ENCODE results near the gene PTPRR. TPM values are rescaled to one million over a fixed set of nuclear protein-coding genes. Genes with fewer than 3 reads are reported as not detected.
A peak's percentile ranks its signal among the peaks of the same experiment; 100 is the strongest.

The PTPRR gene
- total RNA-seq (not detected), polyA plus RNA-seq (not detected)

GRCh38 chr12:70920251-70920851, at the start of gene PTPRR:
PTPRR (minus strand) TSS chr12:70920738; CDS start chr12:70920390, 348 bp downstream.
- Histone ChIP-seq H3K4me1 (ENCODE audit: insufficient read depth, low read length) (no peaks in the 10 kb centered on the region), H3K4me3 (ENCODE audit: low read length) (no peak within 1 kb of the TSS), H3K27me3 (ENCODE audit: insufficient read depth, low read length, poor library complexity, severe bottlenecking) (peaks cover 4% of the 10 kb centered on the region), H3K9me3 (ENCODE audit: low read length) (no peaks in the 10 kb centered on the region), H3K27ac (ENCODE audit: low read depth, low read length) (no peak within 1 kb of the TSS), H3K36me3 (ENCODE audit: insufficient read depth, low read length) (no peaks in the 10 kb centered on the region)
- no peak within 1 kb of the TSS for H3K4me3 Mint-ChIP-seq
- no peak within 1 kb of the TSS for H3K27ac Mint-ChIP-seq
- H3K4me1 Mint-ChIP-seq = no peaks in the 10 kb centered on the region
- H3K27me3 Mint-ChIP-seq = peaks cover 4 to 10% of the 10 kb centered on the region in 2 donors
- peaks cover 0 to 4% (median 0%) of the 10 kb centered on the region in 5 donors for H3K9me3 Mint-ChIP-seq
- H3K36me3 Mint-ChIP-seq = no peaks in the 10 kb centered on the region
- ChIA-PET CTCF (no interaction called here), POLR2A (no interaction called here)
- DNase-seq = no peak

- no peak for DNase-seq
- POLR2A ChIA-PET = no interaction called here
- H3K27me3 Mint-ChIP-seq = no peaks in the 10 kb centered on the region
Observed at GRCh38 chr12:70966996-70967790, 46.7 kb upstream of the PTPRR start.

GRCh38 chr12:70966046-70966445, 45.5 kb upstream of the PTPRR start:
- Mint-ChIP-seq H3K27me3 (no peaks in the 10 kb centered on the region), H3K27ac (no peak overlapping the region), H3K4me1 (no peaks in the 10 kb centered on the region), H3K36me3 (no peaks in the 10 kb centered on the region), H3K9me3 (peaks cover 0 to 12% (median 5%) of the 10 kb centered on the region in 5 donors), H3K4me3 (no peak overlapping the region)
- Histone ChIP-seq H3K27ac (ENCODE audit: low read depth, low read length) (no peak overlapping the region), H3K4me3 (ENCODE audit: low read length) (no peak overlapping the region), H3K9me3 (ENCODE audit: low read length) (no peaks in the 10 kb centered on the region), H3K36me3 (ENCODE audit: insufficient read depth, low read length) (no peaks in the 10 kb centered on the region), H3K27me3 (ENCODE audit: insufficient read depth, low read length, poor library complexity, severe bottlenecking) (no peaks in the 10 kb centered on the region), H3K4me1 (ENCODE audit: insufficient read depth, low read length) (no peaks in the 10 kb centered on the region)
- ChIA-PET CTCF (no interaction called here), POLR2A (no interaction called here)
- DNase-seq = no peak

More at GRCh38 chr12:70966996-70967790, 46.7 kb upstream of the PTPRR start:
- Histone ChIP-seq H3K4me3 (ENCODE audit: low read length) (no peak overlapping the region), H3K27ac (ENCODE audit: low read depth, low read length) (no peak overlapping the region), H3K27me3 (ENCODE audit: insufficient read depth, low read length, poor library complexity, severe bottlenecking) (no peaks in the 10 kb centered on the region), H3K36me3 (ENCODE audit: insufficient read depth, low read length) (no peaks in the 10 kb centered on the region), H3K4me1 (ENCODE audit: insufficient read depth, low read length) (no peaks in the 10 kb centered on the region), H3K9me3 (ENCODE audit: low read length) (no peaks in the 10 kb centered on the region)
- H3K27ac Mint-ChIP-seq = no peak overlapping the region
- H3K4me1 Mint-ChIP-seq = no peaks in the 10 kb centered on the region
- no peaks in the 10 kb centered on the region for H3K36me3 Mint-ChIP-seq
- CTCF ChIA-PET = no interaction called here
- H3K4me3 Mint-ChIP-seq = no peak overlapping the region
- peaks cover 0 to 18% (median 7%) of the 10 kb centered on the region in 5 donors for H3K9me3 Mint-ChIP-seq

- Mint-ChIP-seq H3K9me3 (peaks cover 0 to 12% (median 3%) of the 10 kb centered on the region in 5 donors), H3K27me3 (no peaks in the 10 kb centered on the region), H3K4me1 (no peaks in the 10 kb centered on the region), H3K27ac (no peak overlapping the region), H3K4me3 (no peak overlapping the region), H3K36me3 (no peaks in the 10 kb centered on the region)
- Histone ChIP-seq H3K27ac (ENCODE audit: low read depth, low read length) (no peak overlapping the region), H3K4me1 (ENCODE audit: insufficient read depth, low read length) (no peaks in the 10 kb centered on the region), H3K9me3 (ENCODE audit: low read length) (no peaks in the 10 kb centered on the region), H3K4me3 (ENCODE audit: low read length) (no peak overlapping the region), H3K36me3 (ENCODE audit: insufficient read depth, low read length) (no peaks in the 10 kb centered on the region), H3K27me3 (ENCODE audit: insufficient read depth, low read length, poor library complexity, severe bottlenecking) (no peaks in the 10 kb centered on the region)
- CTCF ChIA-PET = no interaction called here
- POLR2A ChIA-PET = no interaction called here
- DNase-seq = no peak
Observed at GRCh38 chr12:70964867-70965510, 44.5 kb upstream of the PTPRR start.

GRCh38 chr12:70963081-70963660, 42.6 kb upstream of the PTPRR start:
- DNase-seq = no peak
- no peaks in the 10 kb centered on the region for H3K9me3 ChIP-seq (ENCODE audit: low read length)
- H3K4me1 ChIP-seq (ENCODE audit: insufficient read depth, low read length) = no peaks in the 10 kb centered on the region
- no peaks in the 10 kb centered on the region for H3K4me1 Mint-ChIP-seq
- peaks cover 2 to 19% (median 3%) of the 10 kb centered on the region in 5 donors for H3K9me3 Mint-ChIP-seq
- no peak overlapping the region for H3K4me3 ChIP-seq (ENCODE audit: low read length)
- no peak overlapping the region for H3K4me3 Mint-ChIP-seq
- no peak overlapping the region for H3K27ac Mint-ChIP-seq
- no peaks in the 10 kb centered on the region for H3K27me3 Mint-ChIP-seq
- H3K36me3 Mint-ChIP-seq = no peaks in the 10 kb centered on the region
- no peaks in the 10 kb centered on the region for H3K27me3 ChIP-seq (ENCODE audit: insufficient read depth, low read length, poor library complexity, severe bottlenecking)
- CTCF ChIA-PET = no interaction called here
- POLR2A ChIA-PET = no interaction called here
- H3K36me3 ChIP-seq (ENCODE audit: insufficient read depth, low read length) = no peaks in the 10 kb centered on the region
- no peak overlapping the region for H3K27ac ChIP-seq (ENCODE audit: low read depth, low read length)

- no peak overlapping the region for H3K4me3 Mint-ChIP-seq
- ChIA-PET CTCF (no interaction called here), POLR2A (no interaction called here)
Observed at GRCh38 chr12:70962226-70962794, 41.8 kb upstream of the PTPRR start.

GRCh38 chr12:70960484-70960883, 39.9 kb upstream of the PTPRR start:
- Mint-ChIP-seq H3K36me3 (no peaks in the 10 kb centered on the region), H3K9me3 (peaks cover 2 to 23% (median 4%) of the 10 kb centered on the region in 5 donors), H3K4me1 (no peaks in the 10 kb centered on the region), H3K27me3 (no peaks in the 10 kb centered on the region), H3K27ac (no peak overlapping the region), H3K4me3 (no peak overlapping the region)
- Histone ChIP-seq H3K27ac (ENCODE audit: low read depth, low read length) (no peak overlapping the region), H3K36me3 (ENCODE audit: insufficient read depth, low read length) (no peaks in the 10 kb centered on the region), H3K4me1 (ENCODE audit: insufficient read depth, low read length) (no peaks in the 10 kb centered on the region), H3K9me3 (ENCODE audit: low read length) (no peaks in the 10 kb centered on the region), H3K27me3 (ENCODE audit: insufficient read depth, low read length, poor library complexity, severe bottlenecking) (no peaks in the 10 kb centered on the region), H3K4me3 (ENCODE audit: low read length) (no peak overlapping the region)
- ChIA-PET CTCF (no interaction called here), POLR2A (no interaction called here)
- DNase-seq = no peak

More at GRCh38 chr12:70962226-70962794, 41.8 kb upstream of the PTPRR start:
- no peak for DNase-seq
- no peaks in the 10 kb centered on the region for H3K4me1 Mint-ChIP-seq
- Histone ChIP-seq H3K4me3 (ENCODE audit: low read length) (no peak overlapping the region), H3K9me3 (ENCODE audit: low read length) (no peaks in the 10 kb centered on the region), H3K4me1 (ENCODE audit: insufficient read depth, low read length) (no peaks in the 10 kb centered on the region), H3K36me3 (ENCODE audit: insufficient read depth, low read length) (no peaks in the 10 kb centered on the region), H3K27ac (ENCODE audit: low read depth, low read length) (no peak overlapping the region), H3K27me3 (ENCODE audit: insufficient read depth, low read length, poor library complexity, severe bottlenecking) (no peaks in the 10 kb centered on the region)
- H3K36me3 Mint-ChIP-seq = no peaks in the 10 kb centered on the region
- H3K9me3 Mint-ChIP-seq = peaks cover 2 to 21% (median 4%) of the 10 kb centered on the region in 5 donors
- no peaks in the 10 kb centered on the region for H3K27me3 Mint-ChIP-seq
- peak overlapping the region in 1 of 8 donors; percentile 66 for H3K27ac Mint-ChIP-seq

GRCh38 chr12:70955415-70955814, 34.9 kb upstream of the PTPRR start:
- Mint-ChIP-seq H3K4me3 (no peak overlapping the region), H3K27me3 (no peaks in the 10 kb centered on the region), H3K4me1 (no peaks in the 10 kb centered on the region), H3K27ac (no peak overlapping the region), H3K36me3 (no peaks in the 10 kb centered on the region), H3K9me3 (peaks cover 0 to 13% (median 2%) of the 10 kb centered on the region in 5 donors)
- ChIA-PET POLR2A (no interaction called here), CTCF (no interaction called here)
- no peaks in the 10 kb centered on the region for H3K9me3 ChIP-seq (ENCODE audit: low read length)
- H3K27me3 ChIP-seq (ENCODE audit: insufficient read depth, low read length, poor library complexity, severe bottlenecking) = no peaks in the 10 kb centered on the region
- no peak overlapping the region for H3K27ac ChIP-seq (ENCODE audit: low read depth, low read length)
- H3K4me3 ChIP-seq (ENCODE audit: low read length) = no peak overlapping the region
- DNase-seq = no peak
- H3K4me1 ChIP-seq (ENCODE audit: insufficient read depth, low read length) = no peaks in the 10 kb centered on the region
- no peaks in the 10 kb centered on the region for H3K36me3 ChIP-seq (ENCODE audit: insufficient read depth, low read length)
